Gastrocnemius medialis (tissue), 4 donors: ENCODE measurements around the gene TNFRSF13B.

Source experiments
- POLR2A ChIP-seq, 2 donors: fragments of 450-650 bp; IDR thresholded peaks; one replicate each; pipeline ENCODE4 v1.6.1; 2017; ENCODE audit warnings: antibody characterized with exemption in 2 of 2, mild to moderate bottlenecking in 2 of 2, moderate library complexity in 2 of 2
- TF ChIP-seq, protein P1 (sequence below), 5 experiments: fragments of 450-650 bp in 3 of 5; fragments of 200-600 bp in 2 of 5; sonication (generic) in 2 of 5; IDR thresholded peaks in 4 of 5; conservative IDR thresholded peaks in 1 of 5; 1 replicate in 4 of 5; 2 replicates in 1 of 5; pipeline ENCODE4 v1.5.1; 2016 to 2019; ENCODE audit warnings: antibody characterized with exemption in 5 of 5, mild to moderate bottlenecking in 3 of 5, moderate library complexity in 3 of 5

DNA sequence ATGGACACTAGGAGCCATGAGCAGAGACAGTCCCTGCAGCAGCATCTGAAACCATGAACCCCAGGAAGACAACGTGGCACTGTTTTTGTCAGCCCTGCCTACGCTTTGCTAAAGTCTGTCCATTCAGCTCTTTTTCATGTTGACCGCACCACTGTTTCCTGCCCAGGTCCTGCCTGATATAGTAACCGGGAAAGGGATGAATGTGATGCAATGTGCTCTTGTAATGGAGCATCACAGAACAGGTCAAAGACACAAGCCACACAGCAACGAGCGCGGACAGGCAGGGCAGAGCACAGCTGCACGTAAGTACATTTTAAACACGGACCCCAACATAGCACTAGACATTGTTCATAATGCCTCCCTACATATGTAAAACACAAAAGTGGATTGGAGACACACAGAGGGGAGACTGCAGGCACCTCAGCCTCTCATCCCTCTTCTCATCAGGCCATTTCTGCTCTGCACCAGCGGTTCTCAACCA, 16.9 kb upstream of the TNFRSF13B start:
- TF ChIP-seq, protein P1, sequence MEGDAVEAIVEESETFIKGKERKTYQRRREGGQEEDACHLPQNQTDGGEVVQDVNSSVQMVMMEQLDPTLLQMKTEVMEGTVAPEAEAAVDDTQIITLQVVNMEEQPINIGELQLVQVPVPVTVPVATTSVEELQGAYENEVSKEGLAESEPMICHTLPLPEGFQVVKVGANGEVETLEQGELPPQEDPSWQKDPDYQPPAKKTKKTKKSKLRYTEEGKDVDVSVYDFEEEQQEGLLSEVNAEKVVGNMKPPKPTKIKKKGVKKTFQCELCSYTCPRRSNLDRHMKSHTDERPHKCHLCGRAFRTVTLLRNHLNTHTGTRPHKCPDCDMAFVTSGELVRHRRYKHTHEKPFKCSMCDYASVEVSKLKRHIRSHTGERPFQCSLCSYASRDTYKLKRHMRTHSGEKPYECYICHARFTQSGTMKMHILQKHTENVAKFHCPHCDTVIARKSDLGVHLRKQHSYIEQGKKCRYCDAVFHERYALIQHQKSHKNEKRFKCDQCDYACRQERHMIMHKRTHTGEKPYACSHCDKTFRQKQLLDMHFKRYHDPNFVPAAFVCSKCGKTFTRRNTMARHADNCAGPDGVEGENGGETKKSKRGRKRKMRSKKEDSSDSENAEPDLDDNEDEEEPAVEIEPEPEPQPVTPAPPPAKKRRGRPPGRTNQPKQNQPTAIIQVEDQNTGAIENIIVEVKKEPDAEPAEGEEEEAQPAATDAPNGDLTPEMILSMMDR (IDR thresholded peaks at IDR 0.05 in 4 of 5, conservative IDR thresholded peaks at IDR 0.05 in 1 of 5) = no peak
- TF ChIP-seq POLR2A (IDR thresholded peaks at IDR 0.05) = no peak
